Astrocyte (in vitro differentiated cells and primary cell): ENCODE data around the gene CCDC71L. TPM values are rescaled to one million over a fixed set of nuclear protein-coding genes. Genes with fewer than 3 reads are reported as not detected.

ENCODE experiments used
- DNase-seq: peaks from one replicate; pipeline ENCODE4 v3.0.0-alpha.2; 2010; ENCODE audit warnings: low read depth
- FAIRE-seq: peaks from 2 replicates; lab custom pipeline; 2011; peaks lifted over from hg19 to GRCh38; lab: Jason Lieb, UNC
- H2AFZ ChIP-seq: 2 replicates; pipeline ENCODE4 v1.6.0; 2012; ENCODE audit warnings: low read depth, low read length, inconsistent platforms
- H3K27ac ChIP-seq: 2 replicates; pipeline ENCODE4 v1.5.1; 2011; ENCODE audit warnings: low read depth, low read length, inconsistent platforms
- H3K27me3 ChIP-seq: 2 replicates; pipeline ENCODE4 v1.6.0; 2011; ENCODE audit warnings: low read length, inconsistent platforms; ENCODE audit not compliant: insufficient read depth
- H3K36me3 ChIP-seq: 2 replicates; pipeline ENCODE4 v1.5.1; 2011; ENCODE audit warnings: low read length, inconsistent platforms; ENCODE audit not compliant: insufficient read depth
- H3K4me1 ChIP-seq: 2 replicates; pipeline ENCODE4 v1.5.1; 2011; ENCODE audit warnings: low read length, inconsistent platforms; ENCODE audit not compliant: insufficient read depth
- H3K4me2 ChIP-seq: 2 replicates; pipeline ENCODE4 v1.6.0; 2012; ENCODE audit warnings: low read length, inconsistent platforms
- H3K4me3 ChIP-seq: 2 replicates; pipeline ENCODE4 v1.5.1; 2011; ENCODE audit warnings: low read depth, mild to moderate bottlenecking, low read length, inconsistent platforms; ENCODE audit not compliant: insufficient read depth
- H3K79me2 ChIP-seq: 2 replicates; pipeline ENCODE4 v1.6.0; 2012; ENCODE audit warnings: mild to moderate bottlenecking, low read length, inconsistent platforms; ENCODE audit not compliant: insufficient read depth
- H3K9ac ChIP-seq: 2 replicates; pipeline ENCODE4 v1.6.0; 2012; ENCODE audit warnings: mild to moderate bottlenecking, low read length, inconsistent platforms
- H3K9me3 ChIP-seq: 2 replicates; pipeline ENCODE4 v1.5.1; 2012; ENCODE audit warnings: low read depth, mild to moderate bottlenecking, low read length, inconsistent platforms; ENCODE audit not compliant: insufficient read depth
- H4K20me1 ChIP-seq: 2 replicates; pipeline ENCODE4 v1.6.0; 2012; ENCODE audit warnings: low read length, inconsistent platforms; ENCODE audit not compliant: insufficient read depth
- H3K27ac Mint-ChIP-seq: one replicate; pipeline ENCODE4 v1.8.0; 2021; ENCODE audit warnings: mild to moderate bottlenecking, mixed read lengths; ENCODE audit not compliant: unreplicated experiment
- H3K27me3 Mint-ChIP-seq: one replicate; pipeline ENCODE4 v1.8.0; 2021; ENCODE audit warnings: low read depth, mixed read lengths; ENCODE audit not compliant: unreplicated experiment
- H3K36me3 Mint-ChIP-seq: one replicate; pipeline ENCODE4 v1.8.0; 2021; ENCODE audit warnings: low read depth, mixed read lengths; ENCODE audit not compliant: unreplicated experiment
- H3K4me1 Mint-ChIP-seq: one replicate; pipeline ENCODE4 v1.8.0; 2021; ENCODE audit warnings: low read depth, mixed read lengths; ENCODE audit not compliant: unreplicated experiment
- H3K4me3 Mint-ChIP-seq: one replicate; pipeline ENCODE4 v1.8.0; 2021; ENCODE audit warnings: mild to moderate bottlenecking, moderate library complexity, mixed read lengths; ENCODE audit not compliant: unreplicated experiment
- H3K9me3 Mint-ChIP-seq: one replicate; pipeline ENCODE4 v1.8.0; 2021; ENCODE audit warnings: mild to moderate bottlenecking, mixed read lengths; ENCODE audit not compliant: unreplicated experiment
- CTCF ChIP-seq: IDR thresholded peaks from 2 replicates; pipeline ENCODE4 v1.5.1; 2011; ENCODE audit warnings: low read depth, mild to moderate bottlenecking, inconsistent platforms, low read length, moderate library complexity; ENCODE audit not compliant: insufficient read depth
- EZH2 ChIP-seq: IDR thresholded peaks from 2 replicates; pipeline ENCODE4 v1.6.1; 2012; ENCODE audit warnings: mild to moderate bottlenecking, low read length, inconsistent platforms; ENCODE audit not compliant: insufficient read depth
- total RNA-seq: library from RNA; stranded (reverse); gene quantifications from 2 replicates; pipeline ENCODE4 v1.2.1, GENCODE V29; 2021

Gene CCDC71L
- total RNA-seq, 1 donor from 2014 or later, result 26.8 TPM

- peaks cover 14% of the 10 kb centered on the region for H3K9me3 Mint-ChIP-seq
- peaks cover 5% of the 10 kb centered on the region for H3K4me1 ChIP-seq
- H3K4me1 Mint-ChIP-seq, result peaks cover 20% of the 10 kb centered on the region
Observed at GRCh38 chr7:106683941-106684340, 23.0 kb upstream of the CCDC71L start.

GRCh38 chr7:106681815-106682495, 21.0 kb upstream of the CCDC71L start:
- Mint-ChIP-seq H3K9me3 (peaks cover 3% of the 10 kb centered on the region), H3K36me3 (no peaks in the 10 kb centered on the region), H3K27me3 (no peaks in the 10 kb centered on the region), H3K4me3 (no peak overlapping the region), H3K27ac (peak overlapping the region; percentile 86), H3K4me1 (peaks cover 20% of the 10 kb centered on the region)
- peaks cover 5% of the 10 kb centered on the region for H3K4me1 ChIP-seq
- no peaks in the 10 kb centered on the region for H3K79me2 ChIP-seq
- H3K4me2 ChIP-seq, result peak overlapping the region; percentile 46
- TF ChIP-seq CTCF (no peak), EZH2 (no peak)
- H3K9me3 ChIP-seq, result no peaks in the 10 kb centered on the region
- H2AFZ ChIP-seq, result peak overlapping the region; percentile 19
- peak; percentile 71 for FAIRE-seq
- DNase-seq, result peak; percentile 82
- H3K27me3 ChIP-seq, result no peaks in the 10 kb centered on the region
- H3K27ac ChIP-seq, result peak overlapping the region; percentile 55
- H3K4me3 ChIP-seq, result no peak overlapping the region
- no peaks in the 10 kb centered on the region for H4K20me1 ChIP-seq
- H3K36me3 ChIP-seq, result no peaks in the 10 kb centered on the region
- H3K9ac ChIP-seq, result no peak overlapping the region

More at GRCh38 chr7:106683941-106684340, 23.0 kb upstream of the CCDC71L start:
- no peaks in the 10 kb centered on the region for H3K79me2 ChIP-seq
- H2AFZ ChIP-seq, result no peak overlapping the region
- H3K4me3 ChIP-seq, result no peak overlapping the region
- no peaks in the 10 kb centered on the region for H3K9me3 ChIP-seq
- H3K27ac ChIP-seq, result no peak overlapping the region
- Mint-ChIP-seq H3K27me3 (no peaks in the 10 kb centered on the region), H3K27ac (no peak overlapping the region), H3K36me3 (peaks cover 8% of the 10 kb centered on the region), H3K4me3 (no peak overlapping the region)
- no peaks in the 10 kb centered on the region for H3K27me3 ChIP-seq
- no peak for DNase-seq
- TF ChIP-seq EZH2, result no peak
- TF ChIP-seq CTCF, result no peak
- no peaks in the 10 kb centered on the region for H3K36me3 ChIP-seq
- no peaks in the 10 kb centered on the region for H4K20me1 ChIP-seq
- FAIRE-seq, result no peak
- no peak overlapping the region for H3K4me2 ChIP-seq
- H3K9ac ChIP-seq, result no peak overlapping the region
